Gastroesophageal sphincter (tissue), 4 donors: ENCODE data around the gene CACNA2D3. TPM values are rescaled to one million over a fixed set of nuclear protein-coding genes. Genes with fewer than 3 reads are reported as not detected.

Experiments
- ATAC-seq: fragments of 150-250 bp; one replicate; pipeline ENCODE4 v1.9.1; 2016; ENCODE audit warnings: mild to moderate bottlenecking, moderate library complexity
- H3K27ac ChIP-seq, 4 donors: fragments of 200-600 bp; sonication (generic) in 3 of 4; 1 replicate in 3 of 4; 2 replicates in 1 of 4; pipeline ENCODE4 v1.5.1; 2016 to 2019
- H3K27me3 ChIP-seq: fragments of 200-600 bp; sonication (generic); one replicate; pipeline ENCODE4 v1.5.1; 2019
- H3K36me3 ChIP-seq, 2 donors: fragments of 200-600 bp; sonication (generic); one replicate each; pipeline ENCODE4 v1.5.1; 2019; ENCODE audit warnings: control low read depth in 1 of 2
- H3K4me1 ChIP-seq, 3 donors: fragments of 200-600 bp; sonication (generic); 1 replicate in 2 of 3; 2 replicates in 1 of 3; pipeline ENCODE4 v1.5.1; 2016 to 2019; ENCODE audit warnings: control low read depth in 2 of 3
- H3K4me3 ChIP-seq, 2 donors: fragments of 200-600 bp; sonication (generic); one replicate each; pipeline ENCODE4 v1.5.1; 2019; ENCODE audit warnings: mild to moderate bottlenecking in 1 of 2, moderate library complexity in 1 of 2
- H3K9me3 ChIP-seq, 3 donors: fragments of 200-600 bp; sonication (generic); one replicate each; pipeline ENCODE4 v1.5.1; 2017 to 2019; ENCODE audit warnings: control low read depth in 2 of 3
- CTCF ChIP-seq, 4 experiments: fragments of 200-600 bp in 2 of 4; fragments of 450-650 bp in 2 of 4; sonication (generic) in 1 of 4; IDR thresholded peaks; one replicate each; pipeline ENCODE4 v1.5.1; 2017 to 2019; ENCODE audit warnings: antibody characterized with exemption in 4 of 4, mild to moderate bottlenecking in 2 of 4, moderate library complexity in 2 of 4
- EP300 ChIP-seq: sonication (generic); formaldehyde crosslinking; IDR thresholded peaks from one replicate; pipeline ENCODE4 v1.6.1; 2017; ENCODE audit warnings: antibody characterized with exemption, mild to moderate bottlenecking
- POLR2A ChIP-seq, 2 donors: fragments of 450-650 bp; IDR thresholded peaks; one replicate each; pipeline ENCODE4 v1.6.1; 2017; ENCODE audit warnings: antibody characterized with exemption in 2 of 2, mild to moderate bottlenecking in 2 of 2, moderate library complexity in 1 of 2
- POLR2AphosphoS5 ChIP-seq: sonication (generic); formaldehyde crosslinking; IDR thresholded peaks from one replicate; pipeline ENCODE4 v1.6.1; 2017; ENCODE audit warnings: antibody characterized with exemption
- WGBS, 2 donors: methylation state at CpG; one replicate each; pipeline ENCODE4 v1.1.5; 2018; ENCODE audit warnings: low coverage in 1 of 2; 5-methylcytosine and 5-hydroxymethylcytosine counted together
- total RNA-seq, 4 donors: library from RNA; depleted of rRNA; stranded (reverse); fragments of >200 nt; gene quantifications; one replicate each; pipeline ENCODE4 v1.1.0, GENCODE V29; 2016

CACNA2D3 gene
- total RNA-seq, 4 donors from 2014 or later = 0.94 to 6.5 (median 3.5) TPM

- H3K4me3 ChIP-seq = no peak overlapping the region
- no peaks in the 10 kb centered on the region for H3K9me3 ChIP-seq
- no peak overlapping the region for H3K27ac ChIP-seq
- H3K4me1 ChIP-seq = peaks cover 0 to 15% (median 3%) of the 10 kb centered on the region in 3 donors
- no peaks in the 10 kb centered on the region for H3K27me3 ChIP-seq
- WGBS, 2 donors = 75 to 79% methylated on average over 4 to 5 of the region's 5 CpGs
- no peak for ATAC-seq
- TF ChIP-seq POLR2A (IDR thresholded peaks at IDR 0.05) (no peak), CTCF (IDR thresholded peaks at IDR 0.05) (no peak), POLR2AphosphoS5 (no peak)
- no peaks in the 10 kb centered on the region for H3K36me3 ChIP-seq
Measured at GRCh38 chr3:54215521-54215920, 93.2 kb downstream of the CACNA2D3 start.

- peaks cover 0 to 6% (median 0%) of the 10 kb centered on the region in 3 donors for H3K4me1 ChIP-seq
- H3K4me3 ChIP-seq = no peak overlapping the region
- no peaks in the 10 kb centered on the region for H3K36me3 ChIP-seq
- no peaks in the 10 kb centered on the region for H3K27me3 ChIP-seq
- H3K9me3 ChIP-seq = no peaks in the 10 kb centered on the region
- H3K27ac ChIP-seq = no peak overlapping the region
- ATAC-seq = no peak
- no peak for TF ChIP-seq POLR2A (IDR thresholded peaks at IDR 0.05)
- 57 to 84% methylated on average over 4 of the region's 5 CpGs for WGBS, 2 donors
Measured at GRCh38 chr3:54217828-54218227, 95.5 kb downstream of the CACNA2D3 start.

- Histone ChIP-seq H3K4me3 (no peak overlapping the region), H3K27me3 (no peaks in the 10 kb centered on the region), H3K36me3 (no peaks in the 10 kb centered on the region), H3K27ac (no peak overlapping the region), H3K9me3 (no peaks in the 10 kb centered on the region), H3K4me1 (no peaks in the 10 kb centered on the region)
- ATAC-seq = no peak
- TF ChIP-seq EP300 (no peak), POLR2AphosphoS5 (no peak), POLR2A (IDR thresholded peaks at IDR 0.05) (no peak), CTCF (IDR thresholded peaks at IDR 0.05) (no peak)
Measured at GRCh38 chr3:54222316-54222715, 100.0 kb downstream of the CACNA2D3 start.

GRCh38 chr3:54223063-54223462 is 100.7 kb downstream of the CACNA2D3 start:
- Histone ChIP-seq H3K4me1 (no peaks in the 10 kb centered on the region), H3K36me3 (no peaks in the 10 kb centered on the region)
- 89 to 95% methylated on average over 3 of the region's 3 CpGs for WGBS, 2 donors

GRCh38 chr3:54225841-54226528 is 103.6 kb downstream of the CACNA2D3 start:
- Histone ChIP-seq H3K36me3 (no peaks in the 10 kb centered on the region), H3K9me3 (no peaks in the 10 kb centered on the region), H3K4me3 (no peak overlapping the region), H3K27me3 (no peaks in the 10 kb centered on the region), H3K4me1 (no peaks in the 10 kb centered on the region), H3K27ac (no peak overlapping the region)
- no peak for ATAC-seq
- TF ChIP-seq POLR2AphosphoS5 (no peak), EP300 (no peak), CTCF (IDR thresholded peaks at IDR 0.05) (no peak), POLR2A (IDR thresholded peaks at IDR 0.05) (no peak)
- WGBS, 2 donors = 39 to 57% methylated on average over 6 of the region's 8 CpGs

More at GRCh38 chr3:54223063-54223462, 100.7 kb downstream of the CACNA2D3 start:
- H3K27me3 ChIP-seq = no peaks in the 10 kb centered on the region
- TF ChIP-seq CTCF (IDR thresholded peaks at IDR 0.05) (no peak), POLR2AphosphoS5 (no peak), EP300 (no peak), POLR2A (IDR thresholded peaks at IDR 0.05) (no peak)
- no peaks in the 10 kb centered on the region for H3K9me3 ChIP-seq
- no peak overlapping the region for H3K27ac ChIP-seq
- no peak for ATAC-seq
- no peak overlapping the region for H3K4me3 ChIP-seq
